NB4 (cell line): ENCODE results near the gene CCN6.

ENCODE experiments used
- DNase-seq: peaks from one replicate; pipeline ENCODE4 v3.0.0; 2010; ENCODE audit warnings: low read depth
- H3K4me3 ChIP-seq: one replicate; pipeline ENCODE4 v1.5.1; 2011; ENCODE audit warnings: mild to moderate bottlenecking, low read depth, low read length, moderate library complexity
- MYC ChIP-seq: IDR thresholded peaks from 2 replicates; pipeline ENCODE4 v1.6.1; 2011; ENCODE audit warnings: low read depth, low read length
- POLR2A ChIP-seq: IDR thresholded peaks from 2 replicates; pipeline ENCODE4 v1.6.1; 2011; ENCODE audit warnings: mild to moderate bottlenecking; ENCODE audit not compliant: insufficient read length; ENCODE audit errors: extremely low read depth
- TF ChIP-seq, protein P1 (sequence below): IDR thresholded peaks from 2 replicates; pipeline ENCODE4 v1.6.1; 2011; ENCODE audit warnings: low read depth, low read length
- TF ChIP-seq, protein P2 (sequence below): IDR thresholded peaks from one replicate; pipeline ENCODE4 v1.5.1; 2012; ENCODE audit warnings: low read depth, low read length

The CCN6 gene

DNA sequence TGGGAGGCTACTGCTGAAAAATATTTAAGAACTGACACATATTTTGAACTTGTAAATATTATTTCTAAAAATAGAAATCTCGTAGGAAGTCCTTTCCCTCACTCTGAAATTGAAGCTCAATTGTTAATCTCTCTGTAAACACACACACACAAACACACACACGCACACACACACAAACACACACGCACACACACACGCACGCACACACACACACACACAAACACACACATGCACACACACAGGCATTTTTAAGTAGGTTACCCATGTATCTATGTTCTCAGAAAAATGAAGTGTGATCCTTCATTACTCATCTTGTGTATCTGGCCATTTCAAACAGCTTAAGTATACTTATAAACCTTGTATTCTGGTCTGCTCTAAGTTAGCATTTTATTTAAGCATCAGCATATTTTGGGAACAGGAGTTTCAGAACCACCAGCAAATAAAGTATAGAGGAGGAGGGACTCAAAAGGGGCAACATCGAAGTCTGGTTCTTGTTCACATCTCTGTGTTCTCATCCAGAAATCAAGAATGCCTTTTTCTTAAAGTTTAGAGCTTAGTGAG is 11.6 kb downstream of the CCN6 start:
- TF ChIP-seq POLR2A, result no peak
- TF ChIP-seq, protein P1, sequence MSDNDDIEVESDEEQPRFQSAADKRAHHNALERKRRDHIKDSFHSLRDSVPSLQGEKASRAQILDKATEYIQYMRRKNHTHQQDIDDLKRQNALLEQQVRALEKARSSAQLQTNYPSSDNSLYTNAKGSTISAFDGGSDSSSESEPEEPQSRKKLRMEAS, result no peak
- TF ChIP-seq, protein P2, sequence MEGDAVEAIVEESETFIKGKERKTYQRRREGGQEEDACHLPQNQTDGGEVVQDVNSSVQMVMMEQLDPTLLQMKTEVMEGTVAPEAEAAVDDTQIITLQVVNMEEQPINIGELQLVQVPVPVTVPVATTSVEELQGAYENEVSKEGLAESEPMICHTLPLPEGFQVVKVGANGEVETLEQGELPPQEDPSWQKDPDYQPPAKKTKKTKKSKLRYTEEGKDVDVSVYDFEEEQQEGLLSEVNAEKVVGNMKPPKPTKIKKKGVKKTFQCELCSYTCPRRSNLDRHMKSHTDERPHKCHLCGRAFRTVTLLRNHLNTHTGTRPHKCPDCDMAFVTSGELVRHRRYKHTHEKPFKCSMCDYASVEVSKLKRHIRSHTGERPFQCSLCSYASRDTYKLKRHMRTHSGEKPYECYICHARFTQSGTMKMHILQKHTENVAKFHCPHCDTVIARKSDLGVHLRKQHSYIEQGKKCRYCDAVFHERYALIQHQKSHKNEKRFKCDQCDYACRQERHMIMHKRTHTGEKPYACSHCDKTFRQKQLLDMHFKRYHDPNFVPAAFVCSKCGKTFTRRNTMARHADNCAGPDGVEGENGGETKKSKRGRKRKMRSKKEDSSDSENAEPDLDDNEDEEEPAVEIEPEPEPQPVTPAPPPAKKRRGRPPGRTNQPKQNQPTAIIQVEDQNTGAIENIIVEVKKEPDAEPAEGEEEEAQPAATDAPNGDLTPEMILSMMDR, result no peak
- TF ChIP-seq MYC, result no peak
- no peak for DNase-seq

DNA sequence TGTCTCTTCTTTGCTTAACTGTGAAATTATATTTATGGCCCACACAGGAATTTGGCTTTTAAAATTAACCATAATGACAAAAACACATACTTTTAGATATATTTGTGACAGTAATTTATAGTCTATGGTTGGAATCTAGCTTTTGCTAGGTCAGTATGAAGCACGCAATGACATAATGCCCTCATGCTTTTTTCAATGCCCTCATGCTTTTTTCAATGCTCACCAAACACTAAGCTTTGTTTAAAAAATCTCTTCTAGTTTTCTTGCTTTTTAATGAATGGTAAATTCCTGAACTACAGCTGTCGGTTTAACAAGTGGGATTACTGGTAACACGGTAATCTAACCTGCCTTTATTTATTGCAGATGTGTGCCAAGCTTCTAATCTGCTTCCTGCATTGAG is 12.7 kb downstream of the CCN6 start:
- DNase-seq, result no peak
- H3K4me3 ChIP-seq, result no peak overlapping the region
- TF ChIP-seq MYC, result no peak
- TF ChIP-seq, protein P1, result no peak
- TF ChIP-seq POLR2A, result no peak
- TF ChIP-seq, protein P2, result no peak

More for the DNA sequence above, 11.6 kb downstream of the CCN6 start:
- no peak overlapping the region for H3K4me3 ChIP-seq

DNA sequence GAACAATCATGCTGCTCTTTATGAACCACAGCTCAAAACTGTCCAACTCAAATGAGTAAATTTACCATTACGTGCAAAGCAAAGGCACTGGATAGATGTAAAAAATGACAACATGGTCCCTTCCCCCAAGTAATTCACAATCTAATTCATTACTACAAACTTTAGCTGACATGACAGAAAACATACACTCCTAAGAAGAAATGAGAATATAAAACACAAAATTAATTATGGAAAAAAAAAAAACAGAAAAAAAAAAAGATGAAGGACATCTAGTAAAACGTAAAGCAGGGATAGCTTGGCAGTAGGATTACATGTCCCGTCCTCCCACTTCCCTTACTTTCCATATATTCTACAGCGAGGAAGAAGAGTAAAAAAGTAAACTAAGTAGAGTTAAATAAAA is 27.7 kb downstream of the CCN6 start:
- TF ChIP-seq, protein P1, result no peak
- TF ChIP-seq MYC (no peak), POLR2A (no peak)
- TF ChIP-seq, protein P2, result no peak
- no peak overlapping the region for H3K4me3 ChIP-seq
- no peak for DNase-seq

DNA sequence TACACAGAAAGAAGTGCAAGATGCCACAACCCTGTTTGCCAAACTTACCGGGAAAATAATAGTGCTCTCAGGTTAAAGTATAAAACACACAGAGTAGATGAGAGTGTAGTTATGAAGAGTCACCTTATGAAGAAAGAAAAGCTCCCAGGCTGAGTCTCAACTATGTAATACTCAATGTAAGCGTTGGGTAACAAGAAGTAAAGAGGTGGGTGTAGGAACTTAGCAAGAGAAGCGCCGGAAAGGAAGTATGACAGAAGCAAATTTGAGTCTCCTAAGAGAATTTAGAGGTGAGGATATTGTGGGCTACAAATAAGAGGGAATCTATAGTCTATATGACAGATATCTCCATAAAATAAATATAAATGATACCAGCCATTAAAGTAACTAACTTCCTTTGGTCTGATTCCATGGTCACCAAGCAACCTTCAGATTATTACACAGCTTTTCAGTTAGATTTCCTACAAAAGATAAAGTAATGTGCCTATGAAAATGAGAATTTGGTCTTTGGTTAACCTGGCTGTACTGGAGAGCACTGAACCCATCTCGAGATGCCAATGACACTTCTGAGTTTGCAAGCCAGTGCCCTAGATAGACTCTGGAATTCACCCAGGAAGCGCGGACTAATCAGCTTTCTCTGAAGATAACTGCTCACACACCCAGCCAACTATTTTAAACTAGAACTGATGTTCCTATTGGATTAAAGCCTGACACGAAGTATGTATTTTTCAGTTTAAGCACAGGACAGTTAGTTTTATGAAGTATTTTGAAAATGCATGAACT is 31.6 kb downstream of the CCN6 start:
- no peak for DNase-seq
- no peak overlapping the region for H3K4me3 ChIP-seq

DNA sequence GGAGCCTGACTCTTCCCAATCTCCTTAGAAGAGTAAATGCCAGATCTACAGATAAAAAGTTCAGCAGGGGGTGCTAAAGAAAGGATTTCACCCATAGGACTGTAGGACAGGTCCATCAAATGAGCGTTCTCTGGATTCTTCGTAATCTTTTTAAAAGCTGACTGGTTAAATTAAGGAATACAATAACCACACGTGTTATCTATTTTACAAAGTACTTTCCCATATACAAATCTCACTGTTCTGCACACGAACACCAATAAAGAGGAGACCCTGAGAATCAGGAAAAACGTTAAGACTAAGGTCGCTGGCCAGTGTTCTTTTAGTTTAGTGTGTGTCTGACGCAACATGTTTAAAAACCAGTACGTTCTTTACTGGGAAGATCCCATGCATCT is 32.8 kb downstream of the CCN6 start:
- peak; percentile 7; the same call in 1 of the 2 replicates for TF ChIP-seq MYC
- TF ChIP-seq, protein P1, result no peak
- TF ChIP-seq, protein P2, result peak; percentile 34
- peak overlapping the region; percentile 97 for H3K4me3 ChIP-seq
- DNase-seq, result peak; percentile 69

More for the DNA sequence above, 31.6 kb downstream of the CCN6 start:
- TF ChIP-seq, protein P1, result no peak
- TF ChIP-seq, protein P2, result no peak
